H1 (cell line): Measurements from ENCODE around the gene FAT1. TPM values are rescaled to one million over a fixed set of nuclear protein-coding genes. Genes with fewer than 3 reads are reported as not detected.

Experiments
- CTCF ChIA-PET: fragments of 300-600 bp; sonication (Branson Sonifier 250); formaldehyde crosslinking; loops from one replicate; lab custom pipeline; 2021; ENCODE audit not compliant: partially characterized antibody; lab: Charles Lee
- POLR2A ChIA-PET: fragments of 300-600 bp; sonication (Branson Sonifier 250); formaldehyde crosslinking; loops from one replicate; lab custom pipeline; 2021; ENCODE audit warnings: inconsistent platforms; ENCODE audit not compliant: partially characterized antibody; lab: Charles Lee
- DNase-seq, 2 experiments: peaks; one replicate each; pipeline versions ENCODE4 v3.0.0 to v3.0.0-alpha.2; 2010 to 2022; ENCODE audit warnings: low spot score in 2 of 2, low read depth in 1 of 2, mixed read lengths in 1 of 2
- FAIRE-seq: peaks from 2 replicates; lab custom pipeline; 2011; peaks lifted over from hg19 to GRCh38; lab: Jason Lieb, UNC
- H2AFZ ChIP-seq: 2 replicates; pipeline ENCODE4 v1.8.1; 2012; ENCODE audit warnings: low read length, inconsistent platforms
- H2AK5ac ChIP-seq: 2 replicates; pipeline ENCODE4 v1.6.1; 2013; ENCODE audit warnings: low read depth, low read length
- H2BK120ac ChIP-seq: replicated peaks from 2 replicates; pipeline ENCODE3; 2013; ENCODE audit warnings: low read depth, low read length, inconsistent platforms
- H2BK12ac ChIP-seq: 2 replicates; pipeline ENCODE4 v1.6.1; 2013; ENCODE audit warnings: low read depth, low read length
- H2BK15ac ChIP-seq: 2 replicates; pipeline ENCODE4 v1.6.1; 2013; ENCODE audit warnings: low read length
- H2BK20ac ChIP-seq: 2 replicates; pipeline ENCODE4 v1.6.1; 2013; ENCODE audit warnings: low read length
- H2BK5ac ChIP-seq: 2 replicates; pipeline ENCODE4 v1.6.1; 2013; ENCODE audit warnings: low read depth, low read length
- H3K14ac ChIP-seq: 2 replicates; pipeline ENCODE4 v1.6.1; 2013; ENCODE audit warnings: inconsistent platforms; ENCODE audit not compliant: insufficient read length
- H3K18ac ChIP-seq: 2 replicates; pipeline ENCODE4 v1.6.1; 2013; ENCODE audit warnings: low read length; ENCODE audit errors: extremely low read depth
- H3K23ac ChIP-seq: 2 replicates; pipeline ENCODE4 v1.6.1; 2013; ENCODE audit warnings: inconsistent platforms; ENCODE audit not compliant: insufficient read length
- H3K23me2 ChIP-seq: 2 replicates; pipeline ENCODE4 v1.6.1; 2013; ENCODE audit warnings: low read depth, low read length
- H3K27ac ChIP-seq: 2 replicates; pipeline ENCODE4 v1.6.1; 2011; ENCODE audit warnings: low read depth, low read length, inconsistent platforms
- H3K27me3 ChIP-seq, 4 experiments: replicated peaks in 1 of 4; 1 replicate in 1 of 4; 2 replicates in 3 of 4; pipeline versions ENCODE4 v1.6.1 to v1.8.1; 2011 to 2013; ENCODE audit warnings: low read length in 3 of 4, mild to moderate bottlenecking in 3 of 4, inconsistent platforms in 2 of 4, mixed read lengths in 2 of 4, moderate library complexity in 1 of 4; ENCODE audit not compliant: control insufficient read depth in 3 of 4, insufficient read depth in 3 of 4; ENCODE audit errors: extremely low read depth in 1 of 4
- H3K36me3 ChIP-seq, 4 experiments: 2 replicates each; pipeline versions ENCODE4 v1.6.1 to v1.8.1; 2011 to 2013; ENCODE audit warnings: mild to moderate bottlenecking in 4 of 4, low read length in 3 of 4, moderate library complexity in 2 of 4, control low read depth in 1 of 4, inconsistent platforms in 1 of 4; ENCODE audit not compliant: insufficient read depth in 4 of 4, control insufficient read depth in 2 of 4
- H3K4ac ChIP-seq: replicated peaks from 2 replicates; pipeline ENCODE3; 2013; ENCODE audit warnings: low read length, low read depth, mixed read lengths, inconsistent platforms; ENCODE audit not compliant: insufficient read length
- H3K4me1 ChIP-seq, 4 experiments: replicated peaks in 1 of 4; 1 replicate in 1 of 4; 2 replicates in 3 of 4; pipeline versions ENCODE4 v1.6.1 to v1.8.1; 2011 to 2013; ENCODE audit warnings: low read length in 3 of 4, inconsistent platforms in 2 of 4, mixed read lengths in 1 of 4; ENCODE audit not compliant: insufficient read depth in 4 of 4, control insufficient read depth in 3 of 4
- H3K4me2 ChIP-seq, 2 experiments: 2 replicates each; pipeline versions ENCODE4 v1.6.1 to v1.8.1; 2011 to 2013; ENCODE audit warnings: low read depth in 2 of 2, low read length in 2 of 2, control low read depth in 1 of 2, inconsistent platforms in 1 of 2, mild to moderate bottlenecking in 1 of 2; ENCODE audit not compliant: insufficient read depth in 1 of 2
- H3K4me3 ChIP-seq, 4 experiments: fragments of 200-600, 300-600 bp in 1 of 4; sonication (generic), shearing (Covaris generic), sonication (Bioruptor Twin) in 1 of 4; 2 replicates each; pipeline versions ENCODE4 v1.5.1 to v1.8.1; 2011 to 2016; ENCODE audit warnings: low read length in 4 of 4, low read depth in 3 of 4, control low read depth in 2 of 4, inconsistent platforms in 2 of 4, mild to moderate bottlenecking in 2 of 4, mixed read lengths in 1 of 4, moderate library complexity in 1 of 4; ENCODE audit not compliant: insufficient read depth in 2 of 4; ENCODE audit errors: extremely low read depth in 1 of 4
- H3K56ac ChIP-seq: replicated peaks from 2 replicates; pipeline ENCODE3; 2013; ENCODE audit warnings: low read depth, mild to moderate bottlenecking, mixed read lengths, low read length, inconsistent platforms; ENCODE audit not compliant: insufficient read length
- H3K79me1 ChIP-seq: 2 replicates; pipeline ENCODE4 v1.6.1; 2013; ENCODE audit warnings: low read depth, low read length, control low read depth
- H3K79me2 ChIP-seq, 2 experiments: 2 replicates each; pipeline versions ENCODE4 v1.6.1 to v1.8.1; 2012 to 2013; ENCODE audit warnings: low read length in 2 of 2, mild to moderate bottlenecking in 2 of 2, inconsistent platforms in 1 of 2; ENCODE audit not compliant: insufficient read depth in 2 of 2, control insufficient read depth in 1 of 2
- H3K9ac ChIP-seq, 4 experiments: replicated peaks in 1 of 4; 1 replicate in 1 of 4; 2 replicates in 3 of 4; pipeline versions ENCODE4 v1.6.1 to v1.8.1; 2011 to 2013; ENCODE audit warnings: low read depth in 3 of 4, low read length in 3 of 4, control low read depth in 2 of 4, mild to moderate bottlenecking in 2 of 4, moderate library complexity in 2 of 4, inconsistent platforms in 1 of 4; ENCODE audit errors: extremely low read depth in 1 of 4
- H3K9me3 ChIP-seq, 2 experiments: 2 replicates each; pipeline versions ENCODE4 v1.6.1 to v1.8.1; 2012 to 2013; ENCODE audit warnings: mild to moderate bottlenecking in 2 of 2, moderate library complexity in 2 of 2, control low read depth in 1 of 2, inconsistent platforms in 1 of 2, low read depth in 1 of 2, low read length in 1 of 2, mixed read lengths in 1 of 2; ENCODE audit not compliant: insufficient read depth in 2 of 2
- H4K20me1 ChIP-seq, 2 experiments: replicated peaks in 1 of 2; 2 replicates each; pipeline versions ENCODE3 to v1.8.1; 2011 to 2013; ENCODE audit warnings: inconsistent platforms in 2 of 2, low read length in 2 of 2, mild to moderate bottlenecking in 1 of 2; ENCODE audit not compliant: insufficient read depth in 2 of 2, control insufficient read depth in 1 of 2
- H4K5ac ChIP-seq: 2 replicates; pipeline ENCODE4 v1.6.1; 2013; ENCODE audit warnings: low read length, low read depth, mixed read lengths, inconsistent platforms; ENCODE audit not compliant: insufficient read length
- H4K8ac ChIP-seq: 2 replicates; pipeline ENCODE4 v1.8.0; 2013; ENCODE audit warnings: mild to moderate bottlenecking, moderate library complexity, low read length, inconsistent platforms; ENCODE audit not compliant: insufficient read depth; ENCODE audit errors: extremely low read depth
- H4K91ac ChIP-seq: replicated peaks from 2 replicates; pipeline ENCODE3; 2013; ENCODE audit warnings: low read length, mixed read lengths, inconsistent platforms; ENCODE audit not compliant: insufficient read length
- BRCA1 ChIP-seq: IDR thresholded peaks from 2 replicates; pipeline ENCODE4 v1.6.1; 2012; ENCODE audit warnings: low read depth, low read length, improper control_type of control experiment
- EZH2 ChIP-seq: fragments of 200-600 bp; sonication (generic); IDR thresholded peaks from 2 replicates; pipeline ENCODE4 v1.7.1; 2012; ENCODE audit warnings: low read depth, mild to moderate bottlenecking, moderate library complexity, low read length, inconsistent platforms; ENCODE audit not compliant: severe bottlenecking
- HDAC2 ChIP-seq, 2 experiments: fragments of 300-600 bp in 1 of 2; sonication (generic) in 1 of 2; IDR thresholded peaks; 2 replicates each; pipeline ENCODE4 v1.6.1; 2011 to 2012; ENCODE audit warnings: low read depth in 2 of 2, low read length in 2 of 2, mild to moderate bottlenecking in 2 of 2, moderate library complexity in 2 of 2, borderline replicate concordance in 1 of 2, inconsistent platforms in 1 of 2
- HDAC6 ChIP-seq: IDR thresholded peaks from one replicate; pipeline ENCODE4 v1.7.1; 2012; ENCODE audit warnings: low read depth, mild to moderate bottlenecking, inconsistent platforms, low read length, moderate library complexity
- SP1 ChIP-seq: IDR thresholded peaks from 2 replicates; pipeline ENCODE4 v1.6.1; 2011; ENCODE audit warnings: low read depth, low read length
- SRF ChIP-seq: IDR thresholded peaks from 2 replicates; pipeline ENCODE4 v1.6.1; 2011; ENCODE audit warnings: mild to moderate bottlenecking, low read depth, low read length, moderate library complexity
- ZNF274 ChIP-seq: IDR thresholded peaks from 2 replicates; pipeline ENCODE4 v1.7.0; 2012; ENCODE audit warnings: low read length, borderline replicate concordance; ENCODE audit errors: extremely low read depth
- WGBS, 2 experiments: shearing (Covaris generic) in 1 of 2; methylation state at CpG; one replicate each; pipeline versions ENCODE4 v1.1.6 to v1.1.7; 2013 to 2015; ENCODE audit warnings: low lambda C conversion rate in 2 of 2, mixed read lengths in 2 of 2, inconsistent platforms in 1 of 2, low coverage in 1 of 2, missing lambda C conversion rate in 1 of 2; ENCODE audit not compliant: insufficient replicate concordance in 2 of 2, insufficient coverage in 1 of 2, insufficient read length in 1 of 2; ENCODE audit errors: extremely low coverage in 1 of 2, missing lambda C conversion rate in 1 of 2; 5-methylcytosine and 5-hydroxymethylcytosine counted together
- polyA plus RNA-seq, 7 experiments: library from polyadenylated mRNA; depleted of rRNA in 3 of 7; stranded (reverse) in 5 of 7; unstranded in 2 of 7; fragments of >200 nt in 5 of 7; fragments of 200-250 nt in 2 of 7; gene quantifications; 1 replicate in 5 of 7; 2 replicates in 1 of 7; 4 replicates in 1 of 7; pipeline versions ENCODE4 v1.2.1 to v1.2.3, GENCODE V29; 2011 to 2013; ENCODE audit warnings: missing spikeins in 2 of 7, mixed read lengths in 2 of 7
- total RNA-seq: library from RNA; stranded (reverse); fragmentation: NEBNext Ultra II Directional; extraction: Animal tissue kit (Norgen Biotek cat#: 25700); gene quantifications from 2 replicates; pipeline ENCODE4 v1.2.1, GENCODE V29; 2021
- TF ChIP-seq, protein P1 (sequence below): IDR thresholded peaks from 2 replicates; pipeline ENCODE4 v1.6.1; 2012; ENCODE audit warnings: inconsistent platforms
- TF ChIP-seq, protein P2 (sequence below), 3 experiments: IDR thresholded peaks; 1 replicate in 2 of 3; 2 replicates in 1 of 3; pipeline versions ENCODE4 v1.5.1 to v1.6.1; 2011; ENCODE audit warnings: low read length in 3 of 3, mild to moderate bottlenecking in 3 of 3, inconsistent platforms in 2 of 3, low read depth in 1 of 3, moderate library complexity in 1 of 3; ENCODE audit not compliant: insufficient read depth in 1 of 3; ENCODE audit errors: control extremely low read depth in 1 of 3

FAT1 gene
- total and polyA plus RNA-seq, 2 of the 8 experiments (the other 6 are each of a cell fraction or from before 2014, with no cell fraction given), result 94.4 to 137 TPM

DNA sequence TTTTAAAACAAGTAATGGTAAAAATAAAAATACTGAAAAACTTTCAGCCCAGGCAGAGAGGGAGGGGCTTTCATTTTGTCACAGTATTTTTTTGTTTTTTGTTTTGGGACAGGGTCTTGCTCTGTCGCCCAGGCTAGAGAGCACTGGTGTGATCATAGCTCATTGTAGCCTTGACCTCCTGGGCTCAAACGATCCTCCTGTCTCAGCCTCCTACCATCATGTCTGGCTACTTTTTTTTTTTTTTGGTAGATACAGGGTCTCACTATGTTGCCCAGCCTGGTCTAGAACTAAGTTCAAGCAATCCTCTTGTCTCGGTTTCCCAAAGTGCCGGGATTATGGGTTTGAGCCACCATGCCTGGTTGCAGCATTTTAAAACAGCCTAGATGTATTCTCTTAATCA, 40.8 kb upstream of the FAT1 start:
- no peak overlapping the region for H2AFZ ChIP-seq
- FAIRE-seq, result no peak
- WGBS, 2 experiments, result 91% methylated on average over 4 of the region's 4 CpGs; no CpG with 5 or more reads in 1 of the 2 experiments

More for the DNA sequence above, 40.8 kb upstream of the FAT1 start:
- Histone ChIP-seq H3K36me3 (no peaks in the 10 kb centered on the region), H3K4me2 (no peak overlapping the region), H4K8ac (no peak overlapping the region), H3K79me2 (no peaks in the 10 kb centered on the region), H3K56ac (no peak overlapping the region), H3K23me2 (no peaks in the 10 kb centered on the region), H3K14ac (no peak overlapping the region), H2BK12ac (no peak overlapping the region), H4K5ac (no peak overlapping the region), H3K27me3 (no peaks in the 10 kb centered on the region), H3K27ac (no peak overlapping the region), H3K4ac (no peak overlapping the region), H2BK20ac (no peak overlapping the region), H3K18ac (no peak overlapping the region), H3K4me3 (no peak overlapping the region), H2BK120ac (no peak overlapping the region), H2AK5ac (no peak overlapping the region), H2BK5ac (no peak overlapping the region), H3K4me1 (peaks cover 0 to 2% (median 0%) of the 10 kb centered on the region in 4 experiments; a peak in 2 of 7 replicates), H3K79me1 (no peaks in the 10 kb centered on the region), H3K9ac (no peak overlapping the region), H3K23ac (no peak overlapping the region), H2BK15ac (no peak overlapping the region), H3K9me3 (no peaks in the 10 kb centered on the region), H4K20me1 (no peaks in the 10 kb centered on the region), H4K91ac (no peak overlapping the region)
- POLR2A ChIA-PET, result no interaction called here
- DNase-seq, result no peak
- TF ChIP-seq BRCA1 (no peak), EZH2 (no peak), SP1 (no peak), HDAC6 (no peak), HDAC2 (IDR thresholded peaks at IDR 0.05; ENCODE audit: borderline replicate concordance in 1 of 2, low read depth in 2 of 2, low read length in 2 of 2) (no peak), ZNF274 (no peak), SRF (no peak)
- TF ChIP-seq, protein P1, sequence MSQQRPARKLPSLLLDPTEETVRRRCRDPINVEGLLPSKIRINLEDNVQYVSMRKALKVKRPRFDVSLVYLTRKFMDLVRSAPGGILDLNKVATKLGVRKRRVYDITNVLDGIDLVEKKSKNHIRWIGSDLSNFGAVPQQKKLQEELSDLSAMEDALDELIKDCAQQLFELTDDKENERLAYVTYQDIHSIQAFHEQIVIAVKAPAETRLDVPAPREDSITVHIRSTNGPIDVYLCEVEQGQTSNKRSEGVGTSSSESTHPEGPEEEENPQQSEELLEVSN, result no peak
- TF ChIP-seq, protein P2, sequence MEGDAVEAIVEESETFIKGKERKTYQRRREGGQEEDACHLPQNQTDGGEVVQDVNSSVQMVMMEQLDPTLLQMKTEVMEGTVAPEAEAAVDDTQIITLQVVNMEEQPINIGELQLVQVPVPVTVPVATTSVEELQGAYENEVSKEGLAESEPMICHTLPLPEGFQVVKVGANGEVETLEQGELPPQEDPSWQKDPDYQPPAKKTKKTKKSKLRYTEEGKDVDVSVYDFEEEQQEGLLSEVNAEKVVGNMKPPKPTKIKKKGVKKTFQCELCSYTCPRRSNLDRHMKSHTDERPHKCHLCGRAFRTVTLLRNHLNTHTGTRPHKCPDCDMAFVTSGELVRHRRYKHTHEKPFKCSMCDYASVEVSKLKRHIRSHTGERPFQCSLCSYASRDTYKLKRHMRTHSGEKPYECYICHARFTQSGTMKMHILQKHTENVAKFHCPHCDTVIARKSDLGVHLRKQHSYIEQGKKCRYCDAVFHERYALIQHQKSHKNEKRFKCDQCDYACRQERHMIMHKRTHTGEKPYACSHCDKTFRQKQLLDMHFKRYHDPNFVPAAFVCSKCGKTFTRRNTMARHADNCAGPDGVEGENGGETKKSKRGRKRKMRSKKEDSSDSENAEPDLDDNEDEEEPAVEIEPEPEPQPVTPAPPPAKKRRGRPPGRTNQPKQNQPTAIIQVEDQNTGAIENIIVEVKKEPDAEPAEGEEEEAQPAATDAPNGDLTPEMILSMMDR (IDR thresholded peaks at IDR 0.05; ENCODE audit: control extremely low read depth in 1 of 3, insufficient read depth in 1 of 3, low read depth in 1 of 3, low read length in 3 of 3), result no peak
- CTCF ChIA-PET, result interaction anchor here (1.1 kb wide), 1 partner anchor 37 kb away, joined by 3 read pairs; no protein-coding TSS in a partner anchor
